Upper lobe of left lung (tissue), 6 donors: ENCODE measurements around the gene NOC4L. TPM values are rescaled to one million over a fixed set of nuclear protein-coding genes. Genes with fewer than 3 reads are reported as not detected.

ENCODE experiments used
- ATAC-seq, 2 donors: fragments of 200-7000 bp; cut with Tn5 transposase; one replicate each; pipeline ENCODE4 v1.9.1; 2022; ENCODE audit warnings: mild to moderate bottlenecking in 2 of 2, moderate library complexity in 2 of 2; ENCODE audit not compliant: low FRiP score in 2 of 2
- DNase-seq, 2 donors: peaks; one replicate each; pipeline ENCODE4 v3.0.0-alpha.2; 2019 to 2020
- H3K27ac ChIP-seq, 4 donors: fragments of 200-600 bp; sonication (generic); one replicate each; pipeline ENCODE4 v1.5.1; 2016 to 2019
- H3K27me3 ChIP-seq, 4 donors: fragments of 200-600 bp; sonication (generic); one replicate each; pipeline ENCODE4 v1.5.1; 2017 to 2019
- H3K36me3 ChIP-seq, 4 donors: fragments of 200-600 bp; sonication (generic); one replicate each; pipeline ENCODE4 v1.5.1; 2016 to 2019
- H3K4me1 ChIP-seq, 4 donors: fragments of 200-600 bp; sonication (generic); one replicate each; pipeline ENCODE4 v1.5.1; 2018 to 2019
- H3K4me3 ChIP-seq, 4 donors: fragments of 200-600 bp; sonication (generic); one replicate each; pipeline ENCODE4 v1.5.1; 2017 to 2019; ENCODE audit warnings: mild to moderate bottlenecking in 2 of 4, moderate library complexity in 1 of 4
- H3K9me3 ChIP-seq, 4 donors: fragments of 200-600 bp; sonication (generic); one replicate each; pipeline ENCODE4 v1.5.1; 2018 to 2019
- CTCF ChIP-seq, 6 experiments: fragments of 450-650 bp in 4 of 6; fragments of 200-600 bp in 2 of 6; sonication (generic) in 2 of 6; IDR thresholded peaks; one replicate each; pipeline ENCODE4 v1.5.1; 2016 to 2019; ENCODE audit warnings: antibody characterized with exemption in 6 of 6
- EP300 ChIP-seq, 4 donors: sonication (generic); formaldehyde crosslinking; IDR thresholded peaks; one replicate each; pipeline ENCODE4 v1.5.1; 2017; ENCODE audit warnings: antibody characterized with exemption in 4 of 4, control low read depth in 2 of 4
- POLR2A ChIP-seq, 4 donors: fragments of 450-650 bp; IDR thresholded peaks; one replicate each; pipeline ENCODE4 v1.5.1; 2016 to 2017; ENCODE audit warnings: antibody characterized with exemption in 4 of 4, mild to moderate bottlenecking in 2 of 4
- POLR2AphosphoS5 ChIP-seq, 2 donors: sonication (generic); formaldehyde crosslinking; IDR thresholded peaks; one replicate each; pipeline ENCODE4 v1.5.1; 2017; ENCODE audit warnings: antibody characterized with exemption in 2 of 2
- WGBS, 2 donors: methylation state at CpG; one replicate each; pipeline ENCODE4 v1.1.5; 2017 to 2018; 5-methylcytosine and 5-hydroxymethylcytosine counted together
- total RNA-seq, 6 donors: library from RNA; depleted of rRNA in 4 of 6; stranded (reverse); fragments of >200 nt in 4 of 6; gene quantifications; one replicate each; pipeline versions ENCODE4 v1.1.0 to v1.2.1, GENCODE V29; 2016 to 2021
- donor health status: DM: no; HTN: no; CAD: no; lungs with moderate emphysema.
- donor health status: DM: no; HTN: yes; CAD: no; lungs with severe emphysema.

Gene NOC4L
- total RNA-seq, 6 donors from 2014 or later: 7.4 to 22.4 (median 19.2) TPM

DNA sequence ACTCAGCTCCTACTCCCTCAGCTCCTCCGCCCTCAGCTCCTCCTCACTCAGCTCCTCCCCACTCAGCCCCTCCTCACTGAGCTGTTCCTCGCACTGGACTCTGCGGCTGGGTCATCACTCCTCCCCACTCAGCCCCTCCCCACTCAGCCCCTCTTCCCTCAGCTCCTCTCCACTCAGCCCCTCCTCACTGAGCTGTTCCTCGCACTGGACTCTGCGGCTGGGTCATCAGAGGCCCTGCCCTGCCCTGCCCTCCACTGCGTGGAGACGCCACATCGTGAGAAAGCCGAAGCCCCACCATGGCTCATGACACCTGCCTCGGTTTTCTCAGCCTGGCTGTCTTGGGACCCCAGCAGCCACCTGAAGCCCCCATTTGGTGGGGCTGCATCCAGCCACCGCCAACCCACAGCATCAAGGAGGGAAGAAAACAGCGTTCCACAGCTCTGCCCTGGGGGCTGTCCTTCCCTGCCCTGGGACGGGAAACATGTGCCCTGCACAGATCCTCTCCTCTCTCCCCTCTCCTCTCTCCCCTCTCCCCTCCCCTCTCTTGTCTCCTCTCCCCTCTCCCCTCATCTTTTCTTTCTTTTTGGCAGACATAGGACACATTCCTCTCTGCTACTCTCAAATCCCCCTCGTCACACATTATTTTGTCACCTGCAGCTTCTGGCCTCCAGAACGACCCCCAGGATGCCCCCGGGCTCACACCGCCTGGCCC is 17.7 kb downstream of the NOC4L start:
- Histone ChIP-seq H3K4me3 (peak overlapping the region in 2 of 4 donors; percentile 23 to 27), H3K27ac (peak overlapping the region in 1 of 4 donors; percentile 50), H3K4me1 (peaks cover 10 to 17% (median 14%) of the 10 kb centered on the region in 4 donors), H3K36me3 (peaks cover 0 to 15% (median 0%) of the 10 kb centered on the region in 4 donors), H3K27me3 (no peaks in the 10 kb centered on the region), H3K9me3 (no peaks in the 10 kb centered on the region)
- TF ChIP-seq POLR2AphosphoS5 (IDR thresholded peaks at IDR 0.05): no peak
- TF ChIP-seq CTCF (IDR thresholded peaks at IDR 0.05): no peak
- no peak for TF ChIP-seq POLR2A (IDR thresholded peaks at IDR 0.05)
- no peak for TF ChIP-seq EP300 (IDR thresholded peaks at IDR 0.05)
- WGBS, 2 donors: 54 to 57% methylated on average over 17 of the region's 17 CpGs
- peak in 1 of 2 donors; percentile 17 for ATAC-seq
- DNase-seq: no peak

DNA sequence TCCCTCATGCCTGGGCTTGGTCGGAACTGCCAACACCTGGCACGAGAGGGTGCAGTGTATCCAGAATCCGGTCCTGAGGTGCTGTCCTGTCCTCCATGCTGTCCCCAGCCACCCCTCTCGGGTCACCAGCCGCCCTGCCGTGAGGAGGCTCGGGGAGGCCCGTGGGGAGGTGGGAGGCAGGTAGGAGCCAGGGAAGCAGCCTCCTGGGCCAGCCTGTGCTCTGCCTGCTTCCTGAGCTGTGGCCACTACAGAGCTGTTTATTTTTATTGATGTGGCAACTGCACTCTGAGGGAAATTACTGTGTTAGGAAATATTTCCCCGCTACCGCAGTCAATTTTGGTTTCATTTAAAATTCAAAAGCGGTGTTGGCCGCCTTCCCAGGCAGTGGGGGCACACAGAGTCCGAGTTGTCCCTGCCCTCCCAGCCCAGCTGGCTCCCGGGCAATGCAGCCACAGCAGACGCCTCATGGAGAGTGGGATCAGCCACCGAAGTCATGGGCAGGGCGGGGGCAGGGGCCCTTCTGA is 18.3 kb downstream of the NOC4L start:
- ATAC-seq: peak; percentile 56 to 59
- H3K36me3 ChIP-seq: peaks cover 0 to 10% (median 0%) of the 10 kb centered on the region in 4 donors
- no peaks in the 10 kb centered on the region for H3K9me3 ChIP-seq
- peak overlapping the region in 1 of 4 donors; percentile 50 for H3K27ac ChIP-seq
- no peaks in the 10 kb centered on the region for H3K27me3 ChIP-seq
- peaks cover 10 to 17% (median 14%) of the 10 kb centered on the region in 4 donors for H3K4me1 ChIP-seq
- no peak for TF ChIP-seq POLR2AphosphoS5 (IDR thresholded peaks at IDR 0.05)
- TF ChIP-seq EP300 (IDR thresholded peaks at IDR 0.05): no peak
- TF ChIP-seq CTCF (IDR thresholded peaks at IDR 0.05): no peak
- TF ChIP-seq POLR2A (IDR thresholded peaks at IDR 0.05): no peak
- H3K4me3 ChIP-seq: peak overlapping the region in 2 of 4 donors; percentile 23 to 27
- 16 to 22% methylated on average over 8 to 17 of the region's 17 CpGs for WGBS, 2 donors
- DNase-seq: peak in 1 of 2 donors; percentile 77

DNA sequence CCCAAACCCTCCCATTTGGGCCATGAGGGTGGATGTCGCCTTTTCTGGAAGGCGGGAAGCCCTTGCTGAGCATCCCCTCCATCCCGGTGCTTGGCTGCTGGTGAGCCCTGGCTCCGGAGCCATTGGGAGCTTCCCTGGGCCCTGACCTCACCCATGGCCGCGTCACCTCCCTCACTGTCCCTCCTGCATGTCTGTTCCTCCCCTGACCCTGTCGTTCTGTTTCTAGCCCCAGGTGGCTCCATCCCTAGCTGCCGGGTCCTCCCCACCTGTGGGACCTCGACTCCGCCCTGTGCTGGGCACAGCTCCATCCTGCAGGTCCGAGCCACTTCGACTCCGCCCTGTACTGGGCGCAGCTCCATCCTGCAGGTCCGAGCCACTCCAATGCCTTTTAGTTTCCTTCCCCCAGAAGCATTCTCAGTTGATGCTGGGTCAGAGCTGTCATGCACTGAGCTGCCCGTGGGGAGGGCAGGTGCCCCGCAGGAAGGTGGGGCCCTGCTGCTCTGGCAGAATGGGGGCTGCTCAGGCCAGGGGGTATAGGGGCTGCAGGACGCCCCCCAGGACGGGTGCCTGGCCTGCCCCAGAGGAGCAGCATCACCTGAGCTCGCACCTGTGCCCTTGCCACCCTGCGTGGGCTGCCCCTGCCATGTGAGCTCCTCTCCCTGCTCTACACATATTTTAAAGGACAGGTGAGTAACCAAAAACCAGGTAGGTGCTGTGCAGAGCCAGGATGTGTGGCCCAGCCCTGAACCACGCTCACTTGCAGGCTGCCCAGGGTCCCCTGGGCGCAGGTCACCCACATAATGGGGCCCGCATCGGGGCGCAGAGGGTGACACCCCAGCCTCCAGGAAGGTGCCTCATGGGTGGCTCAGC is 19.0 kb downstream of the NOC4L start:
- Histone ChIP-seq H3K36me3 (peaks cover 0 to 3% (median 0%) of the 10 kb centered on the region in 4 donors), H3K27ac (peak overlapping the region in 1 of 4 donors; percentile 50), H3K4me1 (peaks cover 10 to 17% (median 14%) of the 10 kb centered on the region in 4 donors), H3K27me3 (no peaks in the 10 kb centered on the region), H3K4me3 (peak overlapping the region in 2 of 4 donors; percentile 23 to 27), H3K9me3 (no peaks in the 10 kb centered on the region)
- TF ChIP-seq EP300 (IDR thresholded peaks at IDR 0.05): no peak
- no peak for TF ChIP-seq POLR2AphosphoS5 (IDR thresholded peaks at IDR 0.05)
- no peak for TF ChIP-seq CTCF (IDR thresholded peaks at IDR 0.05)
- TF ChIP-seq POLR2A (IDR thresholded peaks at IDR 0.05): no peak
- DNase-seq (peak in 1 of 2 donors; percentile 68), ATAC-seq (peak; percentile 16 to 23)
- whole genome bisulfite sequencing, 2 donors: 40 to 55% methylated on average over 12 to 21 of the region's 26 CpGs

DNA sequence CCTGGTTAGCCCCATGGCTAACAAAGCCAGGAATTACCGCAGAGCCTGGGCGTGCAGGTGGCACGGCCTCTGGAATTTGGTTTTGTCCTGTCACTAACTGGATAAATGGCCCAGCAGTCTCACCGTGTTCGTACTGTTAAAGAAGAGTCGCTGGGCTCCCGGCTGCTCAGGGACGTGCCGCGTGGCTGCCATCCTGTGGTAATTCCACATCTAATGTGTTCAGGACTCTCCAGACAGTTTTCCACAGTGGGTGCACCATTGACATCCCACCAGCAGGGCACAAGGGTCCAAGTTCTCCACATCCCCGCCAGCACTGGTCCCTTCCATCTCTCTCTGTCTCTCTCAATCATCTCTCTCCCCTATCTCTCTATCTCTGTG is 19.6 kb downstream of the NOC4L start:
- no peak overlapping the region for H3K27ac ChIP-seq
- no peaks in the 10 kb centered on the region for H3K27me3 ChIP-seq

More for the DNA sequence above, 19.6 kb downstream of the NOC4L start:
- no peaks in the 10 kb centered on the region for H3K36me3 ChIP-seq
- H3K4me1 ChIP-seq: peaks cover 10 to 17% (median 14%) of the 10 kb centered on the region in 4 donors
- H3K4me3 ChIP-seq: no peak overlapping the region
- ATAC-seq (no peak), DNase-seq (no peak)
- no peaks in the 10 kb centered on the region for H3K9me3 ChIP-seq
- no peak for TF ChIP-seq POLR2AphosphoS5 (IDR thresholded peaks at IDR 0.05)
- peak in 1 of 6 experiments; percentile 17 for TF ChIP-seq CTCF (IDR thresholded peaks at IDR 0.05)
- no peak for TF ChIP-seq POLR2A (IDR thresholded peaks at IDR 0.05)
- TF ChIP-seq EP300 (IDR thresholded peaks at IDR 0.05): no peak
- 48 to 64% methylated on average over 6 to 11 of the region's 11 CpGs for WGBS, 2 donors
